CD1c-positive myeloid dendritic cell (primary cell): ENCODE measurements around the gene KRTAP15-1.

Experiments used
- DNase-seq: peaks from one replicate; pipeline ENCODE4 v3.0.0-alpha.2; 2016; ENCODE audit errors: extremely low spot score

Gene KRTAP15-1

GRCh38 chr21:30487336-30487735 lies 47.3 kb downstream of the KRTAP15-1 start, which contains the start of gene KRTAP19-2:
Gene KRTAP19-2 (minus strand): TSS chr21:30487436. CDS start chr21:30487348, 88 bp downstream.
- DNase-seq = no peak
